ENCODE data around the gene SH3RF1.
"Not testable (repeated sequence)": the region's sequence is repeated elsewhere in the genome, so short reads cannot be mapped to it uniquely, and the experiment has no call there.

Gene SH3RF1

DNA sequence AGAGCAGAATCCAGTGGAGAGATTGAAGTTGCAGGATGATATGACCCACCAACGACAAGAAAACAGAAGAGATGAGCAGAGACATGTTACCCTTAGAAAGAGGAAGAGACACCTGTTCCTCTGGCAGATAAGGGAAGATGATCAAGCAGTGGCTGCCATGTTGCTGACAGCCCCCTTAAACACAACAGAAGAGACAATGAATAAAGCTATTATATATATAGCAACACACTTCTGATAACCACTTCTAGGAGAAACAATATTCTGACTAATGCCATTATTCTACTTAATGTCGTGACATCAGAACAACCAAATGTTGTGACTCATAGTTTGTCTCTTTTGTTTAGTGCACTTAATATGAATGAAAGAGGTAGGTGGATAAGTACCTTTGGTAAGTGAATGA, 44.9 kb downstream of the SH3RF1 start:
- no peak for DNase-seq (ENCODE audit: low read depth)

DNA sequence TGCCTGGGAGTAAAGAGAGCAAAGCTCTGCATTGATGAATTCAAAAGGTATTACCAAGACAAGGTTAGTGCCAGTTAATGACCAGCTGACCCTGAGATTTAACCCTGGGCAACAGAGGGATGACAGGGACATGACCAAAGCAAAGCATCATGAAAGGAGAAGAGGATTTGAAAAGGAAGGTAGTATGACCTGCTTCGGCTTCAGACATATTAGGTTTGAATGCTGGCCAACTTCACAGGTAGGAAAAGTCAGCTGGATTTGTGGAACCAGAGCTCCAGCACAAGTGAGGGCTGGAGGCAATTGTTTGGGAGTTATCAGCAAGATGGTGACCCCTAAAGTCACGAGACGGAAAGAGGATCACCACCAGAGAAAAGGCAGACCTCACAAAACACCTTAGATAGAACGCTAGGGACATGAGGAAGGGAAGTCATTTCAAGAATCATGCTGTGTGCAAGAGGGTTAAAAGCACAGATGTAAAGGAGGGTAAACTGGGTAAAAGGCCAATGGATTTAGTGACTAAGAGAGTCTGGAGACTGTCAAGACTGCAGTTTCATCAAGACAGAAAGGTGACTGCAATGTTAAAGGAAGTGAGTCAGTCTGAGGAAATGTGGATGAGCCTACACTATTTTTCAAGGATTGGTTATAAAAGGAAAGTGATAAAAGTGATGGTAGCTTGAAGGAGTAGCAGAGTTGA, 45.6 kb downstream of the SH3RF1 start:
- peak; percentile 87 for DNase-seq (ENCODE audit: low read depth)

DNA sequence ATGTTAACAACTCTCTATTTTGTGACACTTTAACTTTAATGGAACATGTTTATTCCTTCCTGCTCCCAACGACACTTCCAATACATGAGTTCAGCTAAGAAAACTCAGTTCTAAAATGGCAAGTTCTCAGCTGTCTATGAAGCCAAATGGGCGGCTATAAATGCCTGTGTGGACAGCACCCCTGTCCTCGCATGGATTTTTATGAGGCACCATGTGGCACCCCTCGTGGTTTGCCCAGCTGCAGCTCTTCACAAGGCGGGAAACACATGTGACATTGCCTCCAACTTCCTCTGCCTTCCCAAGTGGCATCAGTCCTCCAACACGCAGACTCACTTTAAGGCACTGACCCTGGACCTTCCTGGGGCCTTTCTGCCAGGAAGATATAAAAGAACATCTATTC, 48.0 kb downstream of the SH3RF1 start:
- no peak for DNase-seq (ENCODE audit: low read depth)

DNA sequence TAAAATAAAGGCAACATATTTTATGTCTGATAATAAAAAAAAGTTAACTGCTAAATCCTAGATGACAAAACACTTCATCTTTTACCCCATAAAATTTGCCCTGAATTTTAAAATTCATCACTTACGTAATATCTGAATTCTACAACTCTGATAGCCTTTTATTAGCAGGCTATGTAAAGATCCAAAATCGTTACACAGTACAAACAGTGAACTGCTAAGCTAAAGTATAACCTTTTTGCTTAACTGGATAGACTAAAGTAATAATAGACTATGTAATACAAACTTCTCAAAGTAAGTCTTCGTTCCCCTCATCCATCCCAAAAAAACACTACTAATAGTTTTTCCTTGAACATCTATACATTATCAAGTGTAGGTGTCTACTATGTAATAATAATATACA, 49.1 kb downstream of the SH3RF1 start:
- no peak for DNase-seq (ENCODE audit: low read depth)

DNA sequence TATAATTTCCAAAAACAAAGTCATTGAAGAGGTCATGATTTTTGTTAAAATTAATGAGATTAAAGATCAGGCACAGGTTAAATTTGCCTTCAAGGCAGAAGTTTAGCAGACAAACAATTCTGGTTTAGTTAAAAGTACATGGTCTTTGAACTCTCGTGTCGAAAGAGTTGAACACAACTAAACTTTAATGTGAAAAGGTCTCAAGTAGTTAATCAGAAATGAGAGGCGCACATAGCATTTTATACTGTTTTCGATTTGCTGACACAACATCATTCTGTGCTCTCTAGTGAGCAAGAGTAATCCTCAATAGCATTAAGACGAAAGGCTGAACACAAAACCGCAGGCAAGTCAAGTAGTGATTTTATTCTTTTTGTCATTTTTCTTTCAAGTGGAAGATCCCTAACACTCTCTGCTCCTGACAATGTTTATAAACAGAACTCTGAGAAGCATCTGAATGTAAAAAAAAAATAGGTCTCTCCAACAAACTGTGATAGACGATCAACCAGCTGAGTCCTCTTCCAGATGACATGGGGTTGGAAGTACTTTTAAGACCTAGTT, 49.8 kb downstream of the SH3RF1 start:
- DNase-seq (ENCODE audit: low read depth), result no peak

DNA sequence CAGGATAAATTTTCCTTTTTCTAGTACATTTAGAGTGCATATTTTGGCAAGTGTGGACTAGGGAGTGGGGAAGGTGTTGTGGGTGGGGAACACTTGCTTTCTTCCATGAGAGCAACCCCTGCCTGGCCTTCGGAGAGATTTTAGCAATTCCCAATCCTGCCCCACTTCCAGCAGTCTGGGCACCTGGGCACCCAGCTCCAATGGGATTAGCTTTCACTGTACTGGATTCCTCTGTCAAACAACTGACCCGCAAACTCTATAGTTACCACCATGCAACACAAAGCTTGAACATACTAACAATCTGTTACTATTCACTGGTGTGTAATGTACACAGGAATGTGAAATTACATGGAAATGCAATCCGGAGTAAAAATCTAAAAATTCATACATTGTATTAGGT, 50.3 kb downstream of the SH3RF1 start:
- no peak for DNase-seq (ENCODE audit: low read depth)

DNA sequence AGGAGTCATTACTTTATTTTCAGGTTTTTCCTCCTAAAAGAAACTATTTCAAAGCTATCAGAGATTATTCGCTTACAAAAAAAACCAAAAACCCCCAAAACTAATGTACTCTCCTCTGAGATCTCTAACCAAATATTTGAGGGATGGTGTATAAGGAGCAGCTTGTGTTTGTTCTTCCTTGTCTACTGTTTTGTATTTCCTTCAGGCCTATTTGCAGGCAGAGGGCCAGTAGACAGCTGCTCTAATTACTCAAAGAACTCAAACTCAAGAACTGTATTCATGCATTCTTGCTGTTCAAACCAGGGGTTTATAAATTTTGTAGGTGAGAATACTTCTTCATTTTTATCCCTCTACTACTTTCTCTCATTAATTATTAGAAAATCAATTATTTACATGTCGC, 51.3 kb downstream of the SH3RF1 start:
- DNase-seq (ENCODE audit: low read depth), result no peak

DNA sequence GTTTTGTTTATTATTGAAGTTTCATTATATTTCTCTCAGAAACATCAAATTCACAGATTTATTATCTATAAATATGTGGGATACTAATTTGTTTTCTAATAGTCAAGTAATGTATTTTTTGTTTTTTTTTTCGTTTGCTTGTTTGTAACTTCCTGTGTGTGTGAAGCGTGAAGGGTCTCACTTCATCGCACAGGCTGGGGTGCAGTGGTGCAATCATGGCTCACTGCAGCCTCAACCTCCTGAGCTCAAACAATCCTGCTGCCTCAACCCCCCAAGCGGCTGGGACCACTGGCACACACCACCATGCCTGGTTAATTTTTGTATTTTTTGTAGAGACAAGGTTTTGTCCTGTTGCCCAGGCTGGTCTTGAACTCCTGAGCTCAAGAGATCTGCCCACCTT, 55.1 kb downstream of the SH3RF1 start:
- no peak for DNase-seq (ENCODE audit: low read depth)

DNA sequence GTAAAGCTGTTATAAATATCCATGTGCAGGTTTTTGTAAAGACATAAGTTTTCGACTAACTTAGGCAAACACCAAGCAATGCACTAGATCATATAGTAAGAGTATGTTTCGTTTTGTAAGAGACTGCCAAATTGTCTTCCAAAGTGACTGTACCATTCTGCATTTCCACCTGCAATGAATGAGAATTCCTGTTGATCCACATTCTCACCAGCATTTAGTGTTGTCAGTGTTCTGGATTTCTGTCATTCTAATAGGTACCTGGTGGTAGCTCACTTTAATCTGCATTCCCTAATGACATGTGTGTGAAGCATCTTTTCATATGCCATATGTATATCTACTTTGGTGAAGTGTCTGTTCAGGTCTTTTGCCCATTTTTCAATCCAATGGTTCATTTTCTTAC, 57.8 kb downstream of the SH3RF1 start:
- no peak for DNase-seq (ENCODE audit: low read depth)

DNA sequence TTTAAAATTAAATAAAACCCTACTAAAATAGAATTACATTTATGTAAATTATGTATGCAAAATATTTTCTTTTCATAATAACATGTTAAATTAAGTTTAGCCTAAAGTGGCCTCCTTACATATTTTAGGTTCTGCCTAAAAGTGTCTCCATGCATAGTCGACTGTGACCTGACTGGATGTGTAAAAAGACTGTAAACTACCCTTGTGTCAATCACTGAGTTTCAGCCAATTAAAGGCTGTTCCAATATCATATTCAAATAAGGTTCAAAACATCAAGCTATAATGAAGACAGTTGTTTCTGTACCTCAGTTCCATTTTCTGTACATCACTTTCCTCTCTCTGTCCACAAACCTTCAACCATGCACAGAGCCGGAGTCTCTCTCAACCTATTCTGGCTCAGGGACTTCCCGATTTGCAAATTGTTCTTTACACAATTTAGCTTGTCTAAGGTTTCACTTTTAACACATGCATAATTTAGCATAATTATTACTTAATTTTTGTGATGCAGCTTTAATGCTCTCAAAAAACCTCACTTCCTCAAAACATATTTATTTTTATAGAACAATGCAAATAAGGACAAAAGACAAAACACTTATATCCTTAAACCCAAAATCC, 60.1 kb downstream of the SH3RF1 start:
- DNase-seq (ENCODE audit: low read depth), result no peak

DNA sequence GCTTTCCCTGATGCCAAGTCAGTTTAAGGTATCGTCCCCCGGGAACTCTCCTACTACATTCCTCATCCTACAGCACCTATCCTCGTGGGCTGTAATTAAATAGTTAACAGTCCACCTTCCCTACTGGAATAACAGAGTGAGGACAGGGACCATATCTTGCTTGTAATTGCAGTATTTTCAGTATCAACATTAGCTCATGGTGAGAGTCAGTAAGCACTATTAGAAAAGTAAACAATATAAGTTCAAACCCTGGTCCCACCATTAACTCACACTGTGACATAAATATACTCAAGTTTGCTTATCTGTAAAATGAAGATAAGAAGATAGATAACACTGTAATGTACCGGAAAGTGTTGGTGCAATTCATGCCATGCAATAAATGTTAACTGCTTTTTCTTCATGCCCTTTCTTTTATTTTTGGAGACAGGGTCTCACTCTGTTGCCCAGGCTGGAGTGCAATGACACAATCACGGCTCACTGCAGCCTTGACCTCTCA, 61.3 kb downstream of the SH3RF1 start:
- no peak for DNase-seq (ENCODE audit: low read depth)

DNA sequence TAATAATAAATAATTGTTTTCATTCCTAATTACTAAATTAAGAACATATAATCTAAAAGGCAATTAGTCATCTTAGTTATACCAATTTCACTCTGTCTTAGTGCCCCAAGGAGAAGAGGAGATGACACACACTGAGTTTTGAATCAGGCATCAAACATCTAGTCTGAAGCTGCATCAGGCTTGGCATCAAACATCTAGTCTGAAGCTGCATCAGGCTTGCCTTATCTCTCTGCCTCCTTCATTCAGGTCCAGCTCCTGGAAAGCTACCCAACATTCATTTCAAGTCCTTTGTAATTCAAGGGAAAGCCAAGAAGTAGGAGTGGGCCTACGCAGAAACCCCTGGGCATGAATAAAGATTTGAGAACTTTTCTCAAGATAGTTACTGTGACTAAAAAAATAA, 62.2 kb downstream of the SH3RF1 start:
- no peak for DNase-seq (ENCODE audit: low read depth)

DNA sequence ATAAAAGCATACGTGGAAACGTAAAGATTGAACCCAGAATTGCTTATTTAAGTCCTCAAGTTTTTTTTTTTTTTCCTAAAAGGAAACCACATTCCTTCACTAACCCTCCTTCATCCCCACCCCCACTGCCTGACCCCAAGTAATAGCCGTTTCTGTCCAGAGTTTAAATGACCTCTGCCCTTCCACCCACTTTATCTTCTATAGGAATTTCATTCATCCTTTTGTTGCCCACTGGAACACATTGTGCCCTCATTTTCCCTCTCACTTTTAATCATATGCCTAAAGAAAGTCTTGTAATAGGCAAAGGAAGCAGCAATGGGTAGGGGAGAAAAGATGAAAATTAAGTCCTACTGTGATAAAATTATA, 62.7 kb downstream of the SH3RF1 start:
- no peak for DNase-seq (ENCODE audit: low read depth)

DNA sequence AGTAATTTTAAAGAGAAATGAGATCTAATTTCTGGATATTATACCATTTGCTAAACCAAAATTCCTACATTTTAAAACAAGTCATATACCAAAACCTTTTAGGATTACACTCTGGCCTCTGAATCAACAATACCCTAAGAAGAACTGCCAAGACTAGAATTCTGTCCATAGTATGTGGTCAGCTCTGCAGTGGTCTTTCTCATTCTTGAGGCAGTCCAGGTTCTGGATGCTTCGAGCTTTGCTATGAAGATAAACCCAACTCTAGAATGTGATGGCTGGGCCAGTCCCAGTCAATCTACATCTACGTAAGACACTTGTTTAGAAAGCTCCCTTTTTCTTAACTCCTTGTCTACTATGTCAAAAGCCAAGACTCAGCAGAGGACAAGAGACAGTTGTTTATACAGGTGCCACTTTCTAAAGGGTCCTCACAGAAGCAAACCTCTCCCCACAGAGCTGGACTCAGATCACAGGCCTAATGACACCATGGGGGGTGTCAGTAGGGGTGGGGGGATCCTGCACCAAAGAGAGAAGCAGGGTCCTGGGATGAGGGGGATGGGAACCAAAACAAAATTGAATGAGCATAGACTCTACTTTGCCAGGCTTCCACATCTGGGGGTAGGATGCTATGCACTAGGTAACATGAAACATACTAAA, 63.2 kb downstream of the SH3RF1 start:
- DNase-seq (ENCODE audit: low read depth), result no peak

DNA sequence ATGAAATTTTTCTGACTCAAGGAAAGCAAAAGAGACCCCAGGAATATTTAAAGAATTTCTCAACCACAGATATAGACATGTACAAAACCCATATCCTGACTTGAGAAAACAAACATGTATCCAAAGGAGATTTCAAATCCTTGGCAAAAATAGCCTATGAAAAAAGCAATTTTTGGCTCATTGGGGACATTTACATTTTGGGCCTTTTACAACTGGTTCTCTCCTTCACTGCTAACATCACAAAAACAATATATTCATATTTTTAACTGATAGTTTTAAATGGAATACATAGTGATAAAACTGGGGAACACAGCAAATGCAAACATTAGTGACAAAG, 65.0 kb downstream of the SH3RF1 start:
- DNase-seq (ENCODE audit: low read depth), result no peak

DNA sequence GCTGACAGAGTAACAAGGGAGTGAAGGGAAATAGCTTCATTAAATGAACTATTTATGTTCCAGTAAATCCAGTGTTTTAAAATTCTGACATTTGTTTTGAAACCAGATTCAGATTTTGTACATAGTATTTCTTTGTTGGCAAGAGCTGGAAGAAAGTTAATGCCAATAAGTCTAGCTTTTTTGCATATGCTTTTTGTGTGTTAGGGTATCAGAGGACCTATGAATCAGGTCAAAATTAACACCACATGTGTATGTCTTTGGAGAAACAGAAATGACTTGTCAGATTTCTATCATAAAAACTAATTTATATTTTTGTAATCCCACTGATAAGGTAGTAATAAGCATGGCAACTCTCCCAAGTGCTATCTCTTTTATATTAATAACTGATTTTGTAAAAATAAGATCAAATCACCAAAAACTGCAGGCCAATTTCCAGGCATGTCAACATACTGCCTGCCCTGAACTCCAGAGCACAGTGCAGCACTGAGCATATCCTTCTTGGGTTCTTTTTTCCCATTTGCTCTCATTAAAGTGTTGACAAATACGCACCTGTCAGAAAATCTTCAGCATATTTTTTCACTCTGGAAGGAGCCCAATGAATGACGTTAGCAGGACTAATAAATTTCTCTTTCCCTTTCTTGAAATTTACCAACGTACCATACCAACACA, 65.5 kb downstream of the SH3RF1 start:
- DNase-seq (ENCODE audit: low read depth), result peak; percentile 75

DNA sequence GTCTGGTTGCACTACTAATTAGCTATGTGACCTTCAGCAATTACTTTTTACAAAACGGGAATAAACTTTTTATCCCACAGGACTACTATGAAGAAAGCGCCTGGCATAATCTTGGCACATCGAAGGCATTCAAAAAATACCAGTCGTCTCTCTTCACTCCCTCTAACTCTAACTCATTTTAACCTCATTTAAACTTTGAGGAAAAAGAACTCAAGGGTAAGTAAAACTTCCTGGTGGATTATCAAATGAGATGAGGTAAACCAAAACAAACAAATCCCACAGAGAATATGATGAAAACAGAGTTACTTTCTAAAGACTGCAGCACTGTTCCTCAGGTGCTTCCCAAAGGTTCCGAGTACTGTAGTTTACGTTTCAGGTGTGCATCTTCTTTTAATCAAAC, 66.9 kb downstream of the SH3RF1 start:
- DNase-seq (ENCODE audit: low read depth), result peak; percentile 44

DNA sequence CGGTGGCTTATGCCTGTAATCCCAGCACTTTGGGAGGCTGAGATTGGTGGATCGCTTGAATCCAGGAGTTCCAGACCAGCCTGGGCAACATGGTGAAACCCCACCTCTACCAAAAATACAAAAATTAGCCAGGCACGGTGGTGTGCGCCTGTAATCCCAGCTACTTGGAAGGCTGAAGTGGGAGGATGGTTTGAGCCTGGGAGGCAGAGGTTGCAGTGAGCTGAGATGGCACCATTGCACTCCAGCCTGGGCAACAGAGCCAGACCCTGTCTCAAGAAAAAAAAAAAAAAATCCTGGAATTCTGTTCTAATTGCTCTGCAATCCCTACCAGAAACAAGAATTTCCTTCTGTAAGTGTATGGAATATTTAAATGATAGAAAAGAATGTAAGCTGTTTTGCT, 67.5 kb downstream of the SH3RF1 start:
- DNase-seq (ENCODE audit: low read depth), result not testable (repeated sequence)

DNA sequence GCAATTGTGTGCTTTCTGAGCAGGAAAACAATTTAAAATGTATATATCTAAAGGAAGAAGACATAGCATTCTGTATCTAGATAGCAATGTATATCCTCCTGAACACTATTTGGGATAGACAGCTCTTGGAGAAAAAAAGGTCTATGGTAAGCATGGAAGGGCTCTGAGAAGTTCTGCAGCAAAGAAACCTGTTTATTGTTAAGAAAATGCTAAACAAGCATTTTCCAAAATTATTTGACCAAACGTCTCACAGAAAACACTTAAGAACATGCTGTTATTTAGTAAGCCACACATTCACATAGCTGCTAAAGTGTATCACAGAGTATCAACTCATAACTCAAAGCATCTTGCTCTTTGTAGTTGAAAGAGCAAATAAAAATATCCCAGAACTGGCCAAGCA, 67.9 kb downstream of the SH3RF1 start:
- DNase-seq (ENCODE audit: low read depth), result no peak

DNA sequence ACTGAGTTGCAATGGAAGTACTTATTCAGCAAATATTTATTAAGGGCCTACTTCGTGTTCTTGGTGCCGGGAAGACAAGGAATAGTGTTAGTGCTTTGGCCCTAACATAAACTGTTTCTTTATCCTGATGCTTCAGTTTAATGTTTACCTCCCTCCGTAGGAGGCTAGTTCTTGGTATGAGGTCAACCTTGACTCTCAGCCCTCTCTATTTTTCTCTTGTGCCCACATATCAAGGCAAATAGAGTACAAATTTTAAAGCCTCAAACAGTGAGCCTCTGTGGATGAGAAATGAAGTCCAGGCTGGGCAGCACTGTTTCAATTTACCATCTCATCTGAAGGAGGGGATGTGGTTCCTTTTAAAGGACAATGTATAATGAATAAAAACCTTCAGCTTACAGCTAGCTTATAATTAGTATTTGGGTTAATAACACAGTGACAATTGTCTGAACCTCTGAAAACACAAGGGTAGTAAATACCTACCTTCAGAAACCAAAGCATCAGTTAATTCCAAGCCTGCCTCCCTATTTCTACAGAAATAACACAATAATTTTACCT, 68.5 kb downstream of the SH3RF1 start:
- DNase-seq (ENCODE audit: low read depth), result no peak

DNA sequence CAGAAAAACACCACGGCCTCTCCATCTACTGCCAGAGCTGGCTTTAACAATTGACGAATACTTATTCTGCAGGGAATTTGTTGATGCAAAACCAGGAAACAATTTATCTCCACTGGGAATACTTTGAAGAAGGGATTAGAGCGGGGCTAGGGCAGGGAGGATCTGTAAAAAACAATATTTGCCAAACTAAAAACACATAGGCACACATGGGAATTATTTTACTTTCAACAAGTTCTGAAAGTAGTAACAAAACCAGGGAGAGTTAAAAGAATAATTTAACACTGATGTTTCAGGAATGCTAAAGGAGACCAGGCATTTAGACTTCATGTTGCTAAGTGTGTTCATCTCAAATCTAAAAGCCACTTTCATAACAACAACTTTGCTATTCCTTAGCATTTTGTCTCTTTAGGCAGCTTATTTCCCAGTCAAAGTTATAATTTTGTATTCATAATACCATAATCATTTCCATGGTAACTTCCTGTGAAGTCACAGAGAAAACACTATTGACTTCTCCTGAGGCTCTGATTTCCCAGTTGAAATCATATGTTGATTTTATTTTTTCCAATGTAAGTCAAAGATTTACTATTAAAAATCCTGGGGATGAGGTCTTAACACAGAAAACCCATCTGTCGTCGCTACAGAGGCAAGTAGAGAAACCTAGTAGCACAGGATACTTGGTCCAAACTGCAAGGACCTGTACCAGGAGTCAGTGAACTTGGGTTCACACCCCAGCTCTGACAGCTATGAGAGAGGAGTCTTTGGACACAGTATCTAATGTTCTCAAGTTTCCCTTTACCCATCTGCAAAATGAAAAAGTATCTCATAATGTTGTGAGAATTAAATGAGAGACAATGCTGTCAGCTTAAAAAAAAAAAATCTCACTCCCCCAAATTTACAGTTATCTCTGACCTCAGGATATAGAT, 69.3 kb downstream of the SH3RF1 start:
- peak; percentile 65 for DNase-seq (ENCODE audit: low read depth)

Data from fibroblast of gingiva (primary cell).